Loucy (cell line): ENCODE measurements around the gene RTN4RL2.

Source experiments
- CTCF ChIP-seq: fragments of 200-600 bp; sonication (generic); conservative IDR thresholded peaks from 2 replicates; pipeline ENCODE4 v1.5.1; 2014; ENCODE audit warnings: mild to moderate bottlenecking, antibody characterized with exemption, low read length
- EZH2phosphoT487 ChIP-seq: fragments of 200-600 bp; IDR thresholded peaks from 2 replicates; pipeline ENCODE4 v1.6.1; 2018; ENCODE audit warnings: antibody characterized with exemption, mild to moderate bottlenecking, moderate library complexity, borderline replicate concordance

- TF ChIP-seq CTCF (no peak), EZH2phosphoT487 (no peak)
Measured at GRCh38 chr11:57475671-57476046, 15.3 kb downstream of the RTN4RL2 start.
